A673 (cell line): ENCODE results near the gene RAB22A. TPM values are rescaled to one million over a fixed set of nuclear protein-coding genes. Genes with fewer than 3 reads are reported as not detected.

Source experiments
- BruUV-seq: library from RNA; stranded (reverse); fragments of 400-500 nt; replicated peaks from 2 replicates; lab custom pipeline; 2021; lab: Mats Ljungman, UMichigan
- CTCF ChIA-PET: fragments of 300-600 bp; sonication (Branson Sonifier 250); formaldehyde crosslinking; loops from one replicate; lab custom pipeline; 2022; ENCODE audit warnings: antibody characterized with exemption; lab: Charles Lee
- POLR2A ChIA-PET: fragments of 300-600 bp; sonication (Branson Sonifier 250); formaldehyde crosslinking; loops from one replicate; lab custom pipeline; 2022; ENCODE audit warnings: antibody characterized with exemption; ENCODE audit not compliant: low non-redundant PET; lab: Charles Lee
- DNase-seq: peaks from one replicate; pipeline ENCODE4 v3.0.0-alpha.2; 2015; ENCODE audit warnings: low spot score
- H3K27ac ChIP-seq: fragments of 200-600 bp; sonication (generic); 2 replicates; pipeline ENCODE4 v1.5.1; 2016; ENCODE audit warnings: mixed run types, low read depth, mild to moderate bottlenecking, mixed read lengths, antibody characterized with exemption, low read length; ENCODE audit not compliant: poor library complexity, severe bottlenecking
- H3K27me3 ChIP-seq: fragments of 200-600 bp; sonication (generic); replicated peaks from 2 replicates; pipeline ENCODE4 v1.6.1; 2017; ENCODE audit warnings: mixed run types, low read depth, mild to moderate bottlenecking, mixed read lengths, antibody characterized with exemption, low read length; ENCODE audit not compliant: insufficient read depth, poor library complexity
- H3K36me3 ChIP-seq: fragments of 200-600 bp; sonication (generic); 2 replicates; pipeline ENCODE4 v1.6.1; 2016; ENCODE audit warnings: mixed run types, mild to moderate bottlenecking, mixed read lengths, antibody characterized with exemption, low read length; ENCODE audit not compliant: insufficient read depth, poor library complexity, severe bottlenecking
- H3K4me1 ChIP-seq: fragments of 200-600 bp; sonication (generic); 2 replicates; pipeline ENCODE4 v1.6.1; 2017; ENCODE audit warnings: mixed run types, mild to moderate bottlenecking, mixed read lengths, antibody characterized with exemption, low read length; ENCODE audit not compliant: insufficient read depth, poor library complexity, severe bottlenecking
- H3K4me3 ChIP-seq: fragments of 200-600 bp; sonication (generic); 2 replicates; pipeline ENCODE4 v1.5.1; 2016; ENCODE audit warnings: low read depth, mixed run types, mild to moderate bottlenecking, mixed read lengths, low read length; ENCODE audit not compliant: poor library complexity, severe bottlenecking
- H3K9me3 ChIP-seq: fragments of 200-600 bp; sonication (generic); 2 replicates; pipeline ENCODE4 v1.6.1; 2016; ENCODE audit warnings: mixed run types, low read depth, mild to moderate bottlenecking, mixed read lengths, antibody characterized with exemption, low read length; ENCODE audit not compliant: poor library complexity, severe bottlenecking
- CTCF ChIP-seq: fragments of 300-800, 200-600 bp; sonication (generic); conservative IDR thresholded peaks from 2 replicates; pipeline ENCODE4 v1.5.1; 2017; ENCODE audit warnings: low read depth, mild to moderate bottlenecking, antibody characterized with exemption, low read length, moderate library complexity, mixed read lengths
- EZH2 ChIP-seq: fragments of 200-600 bp; sonication (generic); IDR thresholded peaks from 2 replicates; pipeline ENCODE4 v1.6.1; 2017; ENCODE audit warnings: borderline replicate concordance, low read depth, mild to moderate bottlenecking, mixed read lengths, antibody characterized with exemption, low read length; ENCODE audit not compliant: poor library complexity, severe bottlenecking
- intact Hi-C: fragments of 100-400 bp; cut with micrococcal nuclease; formaldehyde crosslinking; loops from one replicate; pipeline ENCODE4 v1.10.0; 2022; ENCODE audit not compliant: unreplicated experiment
- total RNA-seq: library from RNA; stranded (reverse); gene quantifications from 2 replicates; pipeline ENCODE4 v1.2.3, GENCODE V29; 2021

The RAB22A gene
- total RNA-seq, 1 experiment from 2014 or later, result 14.6 TPM

- H3K27me3 ChIP-seq, result no peaks in the 10 kb centered on the region
- BruUV-seq, result no TSS peak
- no peaks in the 10 kb centered on the region for H3K9me3 ChIP-seq
- ChIA-PET POLR2A (no interaction called here), CTCF (no interaction called here)
- TF ChIP-seq CTCF, result no peak
- TF ChIP-seq EZH2, result no peak
- no peak for DNase-seq
- H3K27ac ChIP-seq, result no peak overlapping the region
- H3K36me3 ChIP-seq, result peaks cover 9% of the 10 kb centered on the region
- no peaks in the 10 kb centered on the region for H3K4me1 ChIP-seq
- H3K4me3 ChIP-seq, result no peak overlapping the region
- intact Hi-C loops, result no loop called here
Measured at GRCh38 chr20:58416835-58417234, 107.3 kb downstream of the RAB22A start.

Other genes with a start within 250 kb of the RAB22A start
- gene ANKRD60, start 81.1 kb upstream of the RAB22A start, total RNA-seq, result not detected in 2 replicates
- gene VAPB, start 79.5 kb downstream of the RAB22A start, total RNA-seq, result 60.9 and 63.2 TPM in 2 replicates
- not detected in 2 replicates for gene APCDD1L, start 205.7 kb downstream of the RAB22A start, total RNA-seq